BLaER1 treated with 17β-estradiol and CSF1 and Interleukin-3, amounts not matched to agents 10 nM and 100 nM (cell line): ENCODE measurements around the gene DUSP1.
"Not testable (repeated sequence)": the region's sequence is repeated elsewhere in the genome, so short reads cannot be mapped to it uniquely, and the experiment has no call there.

Experiments
- H3K27ac ChIP-seq, 11 experiments: shearing (Covaris generic); formaldehyde crosslinking; 2 replicates each; pipeline ENCODE4 v1.8.1; 2022
- H3K27me3 ChIP-seq, 11 experiments: shearing (Covaris generic); formaldehyde crosslinking; 2 replicates each; pipeline ENCODE4 v1.8.1; 2022
- H3K36me3 ChIP-seq, 11 experiments: shearing (Covaris generic); formaldehyde crosslinking; 2 replicates each; pipeline ENCODE4 v1.8.1; 2022
- H3K4me1 ChIP-seq, 10 experiments: shearing (Covaris generic); formaldehyde crosslinking; 2 replicates each; pipeline ENCODE4 v1.8.1; 2022
- H3K4me2 ChIP-seq, 11 experiments: shearing (Covaris generic); formaldehyde crosslinking; 2 replicates each; pipeline ENCODE4 v1.8.1; 2022
- H3K4me3 ChIP-seq, 10 experiments: shearing (Covaris generic); formaldehyde crosslinking; 2 replicates each; pipeline ENCODE4 v1.8.1; 2022
- H3K9ac ChIP-seq, 11 experiments: shearing (Covaris generic); formaldehyde crosslinking; 2 replicates each; pipeline ENCODE4 v1.8.1; 2022
- H3K9me3 ChIP-seq, 11 experiments: shearing (Covaris generic); formaldehyde crosslinking; replicated peaks in 1 of 11; 2 replicates each; pipeline ENCODE4 v1.8.1; 2022
- H4K20me1 ChIP-seq, 11 experiments: shearing (Covaris generic); formaldehyde crosslinking; 2 replicates each; pipeline ENCODE4 v1.8.1; 2022
- Cebpa-rat ChIP-seq, 11 experiments: shearing (Covaris generic); IDR thresholded peaks; 2 replicates each; pipeline ENCODE4 v1.8.1; 2022

DUSP1 gene, protein sequence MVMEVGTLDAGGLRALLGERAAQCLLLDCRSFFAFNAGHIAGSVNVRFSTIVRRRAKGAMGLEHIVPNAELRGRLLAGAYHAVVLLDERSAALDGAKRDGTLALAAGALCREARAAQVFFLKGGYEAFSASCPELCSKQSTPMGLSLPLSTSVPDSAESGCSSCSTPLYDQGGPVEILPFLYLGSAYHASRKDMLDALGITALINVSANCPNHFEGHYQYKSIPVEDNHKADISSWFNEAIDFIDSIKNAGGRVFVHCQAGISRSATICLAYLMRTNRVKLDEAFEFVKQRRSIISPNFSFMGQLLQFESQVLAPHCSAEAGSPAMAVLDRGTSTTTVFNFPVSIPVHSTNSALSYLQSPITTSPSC

DNA sequence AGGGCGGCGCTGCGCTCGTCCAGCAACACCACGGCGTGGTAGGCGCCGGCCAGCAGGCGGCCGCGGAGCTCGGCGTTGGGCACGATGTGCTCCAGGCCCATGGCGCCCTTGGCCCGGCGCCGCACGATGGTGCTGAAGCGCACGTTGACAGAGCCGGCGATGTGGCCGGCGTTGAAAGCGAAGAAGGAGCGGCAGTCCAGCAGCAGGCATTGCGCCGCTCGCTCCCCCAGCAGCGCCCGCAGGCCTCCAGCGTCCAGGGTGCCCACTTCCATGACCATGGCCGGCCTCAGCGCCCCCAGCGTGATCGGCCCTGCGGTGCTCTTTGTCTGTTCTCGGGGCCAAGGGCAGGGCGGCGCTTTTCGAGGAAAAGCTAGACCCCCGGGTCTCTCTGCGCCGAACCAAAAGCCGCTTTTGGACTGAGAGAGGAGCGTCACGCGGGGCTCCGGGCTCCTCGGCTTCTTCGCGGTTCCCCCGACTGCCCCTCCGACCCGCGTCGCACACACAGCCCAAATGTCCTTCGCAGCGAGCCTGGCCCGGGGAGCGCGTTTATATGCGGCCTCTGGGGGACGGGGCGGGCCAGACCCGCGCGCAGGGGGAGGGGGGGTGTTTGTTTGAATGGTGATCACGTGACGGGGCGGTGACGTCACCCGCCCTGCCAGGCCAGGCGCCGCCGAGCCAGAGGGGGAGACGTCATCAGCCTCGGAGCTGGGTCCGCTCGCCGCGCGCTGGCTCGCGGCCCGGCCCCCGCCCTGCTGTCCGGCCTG, at the start of gene DUSP1:
DUSP1 (minus strand) TSS at position 521 of the 764 bp plus-strand sequence; CDS start at position 278, 243 bp downstream.
- H3K4me1 ChIP-seq = peaks cover 74 to 83% (median 81%) of the 10 kb centered on the region in 10 experiments
- peak within 1 kb of the TSS; percentile 78 to 95 (median 88) for H3K4me3 ChIP-seq
- peaks cover 26 to 42% (median 31%) of the 10 kb centered on the region in 11 experiments for H3K36me3 ChIP-seq
- TF ChIP-seq Cebpa-rat (IDR thresholded peaks at IDR 0.05) = no peak
- peak within 1 kb of the TSS; percentile 95 to 100 (median 99) for H3K9ac ChIP-seq
- H3K27ac ChIP-seq = peak within 1 kb of the TSS; percentile 94 to 100 (median 99)
- no peaks in the 10 kb centered on the region for H3K27me3 ChIP-seq
- peaks cover 33 to 51% (median 48%) of the 10 kb centered on the region in 11 experiments; a peak in 21 of 22 replicates for H4K20me1 ChIP-seq
- no peaks in the 10 kb centered on the region for H3K9me3 ChIP-seq
- peak within 1 kb of the TSS; percentile 89 to 99 (median 96) for H3K4me2 ChIP-seq

DNA sequence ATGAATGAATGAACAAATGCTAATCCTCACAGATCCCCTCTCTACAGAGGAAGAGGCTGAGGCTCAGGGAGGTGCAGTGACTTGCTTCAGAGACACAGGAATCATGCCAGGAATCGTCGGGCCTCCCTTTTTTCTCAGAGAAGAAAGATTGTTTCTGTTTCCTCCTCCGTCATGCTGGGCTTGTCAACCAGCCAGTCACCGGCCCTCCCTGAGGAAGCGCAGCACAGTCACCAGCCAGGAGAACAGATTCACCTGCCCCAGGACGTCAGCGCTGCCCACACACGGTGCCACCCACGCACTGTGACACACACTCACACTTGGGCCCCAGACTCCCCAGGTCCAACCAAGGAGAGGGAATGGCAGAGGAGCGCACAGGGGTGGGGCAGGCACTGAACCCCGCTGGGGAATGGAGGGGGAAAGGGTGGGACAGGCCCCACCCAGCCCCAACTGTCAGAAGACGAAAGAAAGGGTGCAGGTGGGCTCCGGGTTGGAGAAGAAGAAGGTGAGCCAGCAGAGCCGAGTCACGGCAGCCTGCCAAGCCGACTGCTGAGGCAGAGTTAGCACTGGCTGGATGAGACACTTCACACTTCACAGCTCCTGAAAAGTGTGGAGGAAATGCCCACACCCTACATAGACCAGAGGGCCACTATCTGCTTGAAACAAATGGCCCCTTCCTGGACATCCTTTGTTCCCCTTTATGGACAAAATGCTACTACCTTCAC, 49.2 kb upstream of the DUSP1 start:
- no peaks in the 10 kb centered on the region for H3K36me3 ChIP-seq
- H3K4me1 ChIP-seq = peaks cover 18 to 42% (median 24%) of the 10 kb centered on the region in 10 experiments
- H3K4me3 ChIP-seq = no peak overlapping the region
- H3K27me3 ChIP-seq = no peaks in the 10 kb centered on the region
- peak overlapping the region; percentile 37 to 64 (median 52); a peak in 21 of 22 replicates for H3K4me2 ChIP-seq
- H3K27ac ChIP-seq = no peak overlapping the region; a peak in 1 of 22 replicates
- TF ChIP-seq Cebpa-rat (IDR thresholded peaks at IDR 0.05) = no peak
- no peaks in the 10 kb centered on the region for H4K20me1 ChIP-seq
- no peak overlapping the region; a peak in 1 of 22 replicates for H3K9ac ChIP-seq
- peaks cover 1 to 6% (median 3%) of the 10 kb centered on the region in 11 experiments; a peak in 19 of 22 replicates for H3K9me3 ChIP-seq

DNA sequence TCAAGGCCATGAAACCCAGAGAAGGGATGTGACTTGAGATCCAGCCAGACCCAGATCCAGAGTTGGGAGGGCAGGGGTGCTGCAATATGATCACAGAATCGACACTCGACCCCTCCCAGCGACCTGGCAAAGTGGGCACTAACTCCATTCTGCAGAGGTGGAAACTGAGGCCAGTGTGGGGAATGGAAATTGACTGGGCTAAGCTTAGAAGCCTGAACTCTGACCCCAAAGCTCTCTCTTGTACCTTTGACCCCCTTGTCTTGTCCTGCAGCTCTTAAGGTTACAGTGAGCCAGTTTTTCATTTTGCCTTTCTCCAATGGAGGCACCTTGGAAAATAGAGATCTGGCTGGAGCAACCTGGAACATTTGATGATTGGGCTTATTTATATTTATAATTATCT, 48.6 kb upstream of the DUSP1 start:
- H3K36me3 ChIP-seq = no peaks in the 10 kb centered on the region
- no peaks in the 10 kb centered on the region for H4K20me1 ChIP-seq
- H3K4me1 ChIP-seq = peaks cover 18 to 47% (median 24%) of the 10 kb centered on the region in 10 experiments
- no peak for TF ChIP-seq Cebpa-rat (IDR thresholded peaks at IDR 0.05)
- H3K27me3 ChIP-seq = no peaks in the 10 kb centered on the region
- no peak overlapping the region for H3K9ac ChIP-seq
- no peak overlapping the region for H3K27ac ChIP-seq
- H3K4me3 ChIP-seq = no peak overlapping the region
- H3K4me2 ChIP-seq = peak overlapping the region; percentile 3 to 64 (median 47); a peak in 17 of 22 replicates
- 0 out of 22 replicates have a peak, but pooled peaks cover 0 to 4% (median 0%) of the 10 kb centered on the region in 11 experiments for H3K9me3 ChIP-seq

DNA sequence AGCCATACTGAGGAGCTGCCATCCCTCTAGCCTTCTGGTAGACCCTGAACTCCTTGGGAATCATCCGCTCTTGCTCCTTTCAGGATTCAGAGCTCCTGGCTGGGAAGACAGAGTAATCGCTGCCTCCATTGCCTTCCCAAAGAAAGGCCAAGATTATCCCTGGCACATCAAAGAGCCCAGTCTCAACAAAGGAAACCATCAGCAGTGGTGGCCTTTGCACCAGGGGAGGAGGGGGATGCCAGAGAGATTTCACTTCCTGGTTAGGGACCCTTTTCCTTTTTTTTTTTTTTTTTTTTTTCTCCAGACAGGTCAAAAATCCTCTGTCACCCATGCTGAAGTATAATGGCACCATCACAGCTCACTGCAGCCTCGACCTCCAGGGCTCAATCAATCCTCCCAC, 47.1 kb upstream of the DUSP1 start:
- H3K27ac ChIP-seq = no peak overlapping the region
- H3K9me3 ChIP-seq = 0 out of 22 replicates have a peak, but pooled peaks cover 0 to 4% (median 0%) of the 10 kb centered on the region in 11 experiments
- H3K36me3 ChIP-seq = no peaks in the 10 kb centered on the region
- no peak overlapping the region for H3K4me3 ChIP-seq
- H3K9ac ChIP-seq = no peak overlapping the region
- H4K20me1 ChIP-seq = no peaks in the 10 kb centered on the region
- H3K27me3 ChIP-seq = no peaks in the 10 kb centered on the region
- 0 out of 22 replicates have a peak overlapping the region, but pooled peaks of 1 of the 11 experiments have one; percentile 12 for H3K4me2 ChIP-seq
- no peak for TF ChIP-seq Cebpa-rat (IDR thresholded peaks at IDR 0.05)
- peaks cover 18 to 47% (median 24%) of the 10 kb centered on the region in 10 experiments for H3K4me1 ChIP-seq

DNA sequence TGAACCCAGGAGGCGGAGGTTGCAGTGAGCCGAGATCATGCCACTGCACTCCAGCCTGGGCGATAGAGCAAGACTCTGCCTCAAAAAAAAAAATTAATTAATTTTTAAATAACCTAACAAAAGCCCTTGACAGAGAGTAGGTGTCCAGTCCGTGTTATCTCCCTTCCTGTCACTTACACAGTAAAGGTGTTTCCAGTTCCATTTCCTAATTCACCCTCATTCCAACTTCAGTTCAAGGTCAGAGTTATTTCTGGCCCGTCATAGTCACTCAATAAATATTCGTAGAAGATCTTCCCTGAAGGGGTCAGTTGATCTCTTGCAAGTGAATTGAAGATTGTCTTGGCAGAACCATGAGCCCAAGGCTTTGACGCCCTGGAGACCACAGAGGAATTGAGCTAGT, 46.7 kb upstream of the DUSP1 start:
- TF ChIP-seq Cebpa-rat (IDR thresholded peaks at IDR 0.05) = no peak
- Histone ChIP-seq H3K27ac (no peak overlapping the region), H3K36me3 (no peaks in the 10 kb centered on the region), H3K4me2 (0 out of 22 replicates have a peak overlapping the region, but pooled peaks of 2 of the 11 experiments have one; percentile 12 to 58), H3K9ac (no peak overlapping the region), H3K4me1 (peaks cover 18 to 47% (median 24%) of the 10 kb centered on the region in 10 experiments), H3K4me3 (no peak overlapping the region), H3K27me3 (no peaks in the 10 kb centered on the region), H4K20me1 (no peaks in the 10 kb centered on the region), H3K9me3 (0 out of 22 replicates have a peak, but pooled peaks cover 0 to 4% (median 0%) of the 10 kb centered on the region in 11 experiments)

DNA sequence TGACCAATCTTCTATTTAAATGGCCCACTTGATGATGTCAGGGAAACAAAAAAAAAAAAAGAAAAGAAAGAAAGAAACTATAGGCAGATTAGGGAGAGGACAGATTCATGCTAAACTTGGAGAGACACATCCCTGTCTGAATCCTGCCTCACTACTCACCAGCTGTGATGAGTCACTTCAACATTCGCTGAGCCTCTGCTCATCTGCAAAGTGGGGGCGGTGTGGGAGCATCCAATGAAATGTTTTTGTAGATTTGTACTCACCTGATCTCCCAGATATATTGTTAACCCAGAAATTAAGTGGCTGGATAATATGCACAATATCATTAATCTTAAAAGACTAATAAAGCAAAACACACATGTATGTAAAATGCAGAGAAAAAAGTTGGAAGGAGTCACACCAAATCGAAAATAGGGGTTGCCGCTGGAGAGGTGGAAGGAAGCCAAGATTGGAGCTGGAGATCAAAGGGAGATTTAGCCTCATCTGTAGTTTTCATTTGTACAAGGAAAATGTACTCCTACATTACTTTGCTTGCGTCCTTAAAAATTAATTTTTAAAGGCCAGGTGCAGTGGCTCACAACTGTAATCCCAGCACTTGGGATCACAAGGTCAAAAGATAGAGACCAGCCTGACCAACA, 46.0 kb upstream of the DUSP1 start:
- Histone ChIP-seq H3K9me3 (0 out of 22 replicates have a peak, but pooled peaks cover 0 to 4% (median 0%) of the 10 kb centered on the region in 11 experiments), H3K4me1 (peaks cover 18 to 47% (median 24%) of the 10 kb centered on the region in 10 experiments), H3K4me3 (no peak overlapping the region), H3K27ac (no peak overlapping the region), H3K9ac (no peak overlapping the region), H3K27me3 (no peaks in the 10 kb centered on the region), H3K36me3 (no peaks in the 10 kb centered on the region), H3K4me2 (peak overlapping the region in 3 of 11 experiments; percentile 55 to 72 (median 58); a peak in 6 of 22 replicates), H4K20me1 (no peaks in the 10 kb centered on the region)
- TF ChIP-seq Cebpa-rat (IDR thresholded peaks at IDR 0.05) = no peak

DNA sequence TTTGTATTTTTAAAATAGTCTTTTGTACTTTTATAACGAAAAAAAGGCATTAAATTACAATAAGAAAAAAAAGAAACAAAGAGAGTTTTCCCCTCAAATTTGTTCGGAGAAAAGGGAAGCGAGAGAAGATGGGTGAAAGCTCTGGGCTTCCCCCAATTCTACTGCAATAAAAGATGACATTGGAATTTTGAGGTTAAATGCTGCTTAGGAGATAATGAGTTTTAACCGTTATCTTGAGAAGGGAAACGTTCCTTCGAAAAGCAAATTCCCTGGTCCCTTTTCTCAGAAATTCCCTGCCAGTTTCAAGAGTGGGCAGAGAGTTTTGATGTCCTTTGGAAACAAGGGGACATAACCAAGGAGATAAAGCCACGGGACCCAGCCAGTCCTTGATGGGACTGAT, 44.6 kb upstream of the DUSP1 start:
- Histone ChIP-seq H3K9ac (no peak overlapping the region), H3K9me3 (0 out of 22 replicates have a peak, but pooled peaks cover 0 to 4% (median 0%) of the 10 kb centered on the region in 11 experiments), H3K36me3 (no peaks in the 10 kb centered on the region), H4K20me1 (no peaks in the 10 kb centered on the region), H3K4me3 (no peak overlapping the region), H3K27ac (peak overlapping the region in 3 of 11 experiments; percentile 13 to 40 (median 15); a peak in 3 of 22 replicates), H3K4me2 (peak overlapping the region in 3 of 11 experiments; percentile 55 to 72 (median 58); a peak in 5 of 22 replicates), H3K4me1 (peaks cover 15 to 44% (median 22%) of the 10 kb centered on the region in 10 experiments), H3K27me3 (no peaks in the 10 kb centered on the region)
- no peak for TF ChIP-seq Cebpa-rat (IDR thresholded peaks at IDR 0.05)

DNA sequence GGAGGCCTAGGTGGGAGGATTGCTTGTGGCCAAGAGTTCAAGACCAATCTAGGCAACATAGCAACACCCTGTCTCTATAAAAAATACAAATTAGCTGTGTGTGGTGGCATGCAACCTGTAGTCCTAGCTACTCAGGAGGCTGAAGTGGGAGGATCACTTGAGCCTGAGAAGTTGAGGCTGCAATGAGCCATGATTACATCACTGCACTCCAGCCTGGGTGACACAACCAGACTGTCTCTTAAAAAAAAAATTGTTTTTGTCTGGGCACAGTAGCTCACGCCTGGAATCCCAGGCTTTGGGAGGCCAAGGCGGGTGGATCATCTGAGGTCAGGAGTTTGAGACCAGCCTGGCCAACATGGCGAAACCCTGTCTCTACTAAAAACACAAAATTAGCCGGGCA, 40.0 kb upstream of the DUSP1 start:
- not testable (repeated sequence) for H3K36me3 ChIP-seq

More for the DNA sequence above, 40.0 kb upstream of the DUSP1 start:
- H3K27ac ChIP-seq, H3K4me3 ChIP-seq, H3K27me3 ChIP-seq, H4K20me1 ChIP-seq, H3K9ac ChIP-seq, H3K4me2 ChIP-seq: not testable (repeated sequence)
- peaks cover 0 to 22% (median 19%) of the 10 kb centered on the region in 11 experiments; a peak in 20 of 22 replicates for H3K9me3 ChIP-seq
- H3K4me1 ChIP-seq = peaks cover 17 to 35% (median 19%) of the 10 kb centered on the region in 10 experiments
